Astrocyte of the spinal cord (primary cell): Measurements from ENCODE around the gene SP9.

Experiments used
- DNase-seq: peaks from one replicate; pipeline ENCODE4 v3.0.0; 2011; ENCODE audit warnings: low read depth, low spot score
- H3K4me3 ChIP-seq: 2 replicates; pipeline ENCODE4 v1.5.1; 2011; ENCODE audit warnings: low read depth, mild to moderate bottlenecking, low read length, moderate library complexity
- CTCF ChIP-seq: IDR thresholded peaks from 2 replicates; pipeline ENCODE4 v1.5.1; 2012; ENCODE audit warnings: low read depth, mild to moderate bottlenecking, low read length, inconsistent platforms
- in situ Hi-C: cut with HindIII; loops from 2 replicates; pipeline ENCODE4 v1.10.0; 2017; ENCODE audit warnings: low sequenced_read_pairs

Gene SP9

GRCh38 chr2:174322746-174323145, 12.0 kb upstream of the SP9 start:
- in situ Hi-C loops = no loop called here
- no peak overlapping the region for H3K4me3 ChIP-seq
- TF ChIP-seq CTCF = no peak
- no peak for DNase-seq

GRCh38 chr2:174324530-174324929, 10.2 kb upstream of the SP9 start:
- H3K4me3 ChIP-seq = no peak overlapping the region
- in situ Hi-C loops = no loop called here
- no peak for DNase-seq
- TF ChIP-seq CTCF = no peak

- no peak for DNase-seq
- in situ Hi-C loops = loop anchor here (25.0 kb wide), 1 partner anchor 913 kb away; no protein-coding TSS in a partner anchor
- peak overlapping the region; percentile 35 for H3K4me3 ChIP-seq
- TF ChIP-seq CTCF = no peak
Observed at GRCh38 chr2:174325373-174326160, 9.2 kb upstream of the SP9 start.

GRCh38 chr2:174326161-174327020, 8.4 kb upstream of the SP9 start:
- peak overlapping the region; percentile 35 for H3K4me3 ChIP-seq
- in situ Hi-C loops = loop anchor here (25.0 kb wide), 1 partner anchor 914 kb away; no protein-coding TSS in a partner anchor
- TF ChIP-seq CTCF = no peak
- no peak for DNase-seq

GRCh38 chr2:174327021-174327840, 7.5 kb upstream of the SP9 start:
- no peak for TF ChIP-seq CTCF
- in situ Hi-C loops = loop anchor here (25.0 kb wide), 1 partner anchor 915 kb away; no protein-coding TSS in a partner anchor
- no peak overlapping the region for H3K4me3 ChIP-seq
- DNase-seq = no peak

- no peak overlapping the region for H3K4me3 ChIP-seq
- TF ChIP-seq CTCF = no peak
- in situ Hi-C loops = loop anchor here (25.0 kb wide), 1 partner anchor 915 kb away; no protein-coding TSS in a partner anchor
- DNase-seq = no peak
Observed at GRCh38 chr2:174327841-174328113, 7.0 kb upstream of the SP9 start.
